Suprapubic skin (tissue), 4 donors: ENCODE data around the gene ATXN7. TPM values are rescaled to one million over a fixed set of nuclear protein-coding genes. Genes with fewer than 3 reads are reported as not detected.

Experiments
- DNase-seq, 2 donors: peaks; one replicate each; pipeline ENCODE4 v3.0.0-alpha.2; 2019; ENCODE audit warnings: low spot score in 2 of 2
- H3K27ac ChIP-seq: fragments of 200-600 bp; sonication (generic); one replicate; pipeline ENCODE4 v1.5.1; 2019
- H3K27me3 ChIP-seq: fragments of 200-600 bp; sonication (generic); one replicate; pipeline ENCODE4 v1.5.1; 2019
- H3K36me3 ChIP-seq: fragments of 200-600 bp; sonication (generic); one replicate; pipeline ENCODE4 v1.5.1; 2019
- H3K4me1 ChIP-seq: fragments of 200-600 bp; sonication (generic); one replicate; pipeline ENCODE4 v1.5.1; 2019
- H3K4me3 ChIP-seq: fragments of 200-600 bp; sonication (generic); one replicate; pipeline ENCODE4 v1.5.1; 2019; ENCODE audit warnings: mild to moderate bottlenecking
- H3K9me3 ChIP-seq: fragments of 200-600 bp; sonication (generic); one replicate; pipeline ENCODE4 v1.5.1; 2019
- CTCF ChIP-seq, 2 donors: fragments of 200-600 bp in 1 of 2; fragments of 450-650 bp in 1 of 2; sonication (generic) in 1 of 2; IDR thresholded peaks; one replicate each; pipeline ENCODE4 v1.5.1; 2016 to 2019; ENCODE audit warnings: antibody characterized with exemption in 2 of 2, mild to moderate bottlenecking in 1 of 2, moderate library complexity in 1 of 2
- EP300 ChIP-seq: sonication (generic); formaldehyde crosslinking; IDR thresholded peaks from one replicate; pipeline ENCODE4 v1.6.1; 2017; ENCODE audit warnings: antibody characterized with exemption
- POLR2A ChIP-seq, 2 donors: fragments of 450-650 bp; IDR thresholded peaks; one replicate each; pipeline ENCODE4 v1.6.1; 2017; ENCODE audit warnings: antibody characterized with exemption in 2 of 2, mild to moderate bottlenecking in 2 of 2, moderate library complexity in 2 of 2
- POLR2AphosphoS5 ChIP-seq, 3 donors: sonication (generic); formaldehyde crosslinking; IDR thresholded peaks; one replicate each; pipeline ENCODE4 v1.6.1; 2017; ENCODE audit warnings: antibody characterized with exemption in 3 of 3
- WGBS: methylation state at CpG from one replicate; pipeline ENCODE4 v1.1.5; 2018; 5-methylcytosine and 5-hydroxymethylcytosine counted together
- total RNA-seq, 4 donors: library from RNA; depleted of rRNA; stranded (reverse); fragments of >200 nt; gene quantifications; one replicate each; pipeline ENCODE4 v1.1.0, GENCODE V29; 2016

ATXN7 gene
- total RNA-seq, 4 donors from 2014 or later, result 22.9 to 101 (median 44.2) TPM

GRCh38 chr3:64003589-64003988 lies 139.9 kb downstream of the ATXN7 start:
- Histone ChIP-seq H3K4me3 (no peak overlapping the region), H3K4me1 (no peaks in the 10 kb centered on the region), H3K27me3 (no peaks in the 10 kb centered on the region), H3K27ac (no peak overlapping the region), H3K9me3 (no peaks in the 10 kb centered on the region), H3K36me3 (peaks cover 61% of the 10 kb centered on the region)
- DNase-seq, result no peak
- no peak for TF ChIP-seq CTCF (IDR thresholded peaks at IDR 0.05)
- no peak for TF ChIP-seq POLR2AphosphoS5 (IDR thresholded peaks at IDR 0.05)
- TF ChIP-seq EP300, result no peak
- TF ChIP-seq POLR2A (IDR thresholded peaks at IDR 0.05), result no peak
- 79% methylated on average over 2 of the region's 2 CpGs for whole genome bisulfite sequencing

DNA sequence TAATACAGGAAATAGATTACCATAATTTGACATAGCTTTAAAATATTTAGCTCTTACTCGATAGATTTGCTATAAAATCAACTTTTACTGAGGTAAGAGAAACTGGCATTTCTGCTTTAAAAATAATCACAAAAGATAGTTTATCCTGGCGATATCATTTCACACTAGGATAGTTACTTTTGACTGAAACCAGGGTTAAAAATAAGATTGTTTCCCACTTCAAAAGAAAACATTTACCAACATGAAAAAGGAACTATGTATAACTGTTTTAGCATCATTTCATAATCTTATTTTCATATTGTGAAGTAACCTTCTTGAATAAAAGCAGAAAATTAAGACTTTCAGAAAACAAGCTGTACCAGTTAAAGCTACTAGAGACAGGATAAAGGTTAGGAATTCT lies 144.3 kb downstream of the ATXN7 start:
- TF ChIP-seq POLR2AphosphoS5 (IDR thresholded peaks at IDR 0.05) (no peak), POLR2A (IDR thresholded peaks at IDR 0.05) (no peak), EP300 (no peak), CTCF (IDR thresholded peaks at IDR 0.05) (no peak)
- Histone ChIP-seq H3K36me3 (peaks cover 75% of the 10 kb centered on the region), H3K27me3 (no peaks in the 10 kb centered on the region), H3K4me3 (no peak overlapping the region), H3K9me3 (no peaks in the 10 kb centered on the region), H3K4me1 (no peaks in the 10 kb centered on the region), H3K27ac (no peak overlapping the region)
- no peak for DNase-seq
- 78% methylated on average over 2 of the region's 2 CpGs for WGBS

GRCh38 chr3:64008487-64009351 lies 145.1 kb downstream of the ATXN7 start:
- no peak for DNase-seq
- TF ChIP-seq POLR2AphosphoS5 (IDR thresholded peaks at IDR 0.05) (no peak), EP300 (no peak), CTCF (IDR thresholded peaks at IDR 0.05) (no peak), POLR2A (IDR thresholded peaks at IDR 0.05) (no peak)
- H3K4me3 ChIP-seq, result no peak overlapping the region
- 42% methylated on average over 7 of the region's 7 CpGs for WGBS
- H3K27me3 ChIP-seq, result no peaks in the 10 kb centered on the region
- H3K27ac ChIP-seq, result no peak overlapping the region
- H3K36me3 ChIP-seq, result peaks cover 82% of the 10 kb centered on the region
- H3K9me3 ChIP-seq, result no peaks in the 10 kb centered on the region
- H3K4me1 ChIP-seq, result no peaks in the 10 kb centered on the region

DNA sequence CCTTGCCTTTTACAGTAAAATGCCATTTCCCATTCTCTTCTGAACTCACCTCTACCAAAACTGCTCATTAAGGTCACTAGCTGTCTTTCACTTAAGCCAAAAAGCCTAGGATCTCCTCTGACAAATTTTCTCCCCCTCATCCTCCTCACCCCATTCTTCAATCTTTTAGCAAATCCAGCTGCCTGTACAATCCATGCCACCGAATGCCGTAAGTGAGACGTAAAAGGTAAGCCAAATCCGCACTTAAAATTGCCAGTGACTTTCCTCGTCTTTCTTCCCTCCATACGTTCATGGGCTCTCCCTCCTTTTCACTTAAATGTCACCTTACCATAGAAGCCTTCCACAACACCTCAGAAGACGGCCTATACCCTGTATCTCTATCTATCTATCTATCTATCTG lies 145.9 kb downstream of the ATXN7 start:
- H3K27ac ChIP-seq, result no peak overlapping the region
- H3K9me3 ChIP-seq, result no peaks in the 10 kb centered on the region
- no peak for TF ChIP-seq CTCF (IDR thresholded peaks at IDR 0.05)
- no peak for TF ChIP-seq POLR2A (IDR thresholded peaks at IDR 0.05)
- TF ChIP-seq POLR2AphosphoS5 (IDR thresholded peaks at IDR 0.05), result no peak
- TF ChIP-seq EP300, result no peak
- H3K4me1 ChIP-seq, result no peaks in the 10 kb centered on the region
- WGBS, result 79% methylated on average over 7 of the region's 7 CpGs
- H3K27me3 ChIP-seq, result no peaks in the 10 kb centered on the region
- H3K36me3 ChIP-seq, result peaks cover 90% of the 10 kb centered on the region
- DNase-seq, result no peak
- no peak overlapping the region for H3K4me3 ChIP-seq

GRCh38 chr3:64010199-64010598 lies 146.5 kb downstream of the ATXN7 start:
- H3K4me3 ChIP-seq, result no peak overlapping the region
- TF ChIP-seq EP300 (no peak), POLR2AphosphoS5 (IDR thresholded peaks at IDR 0.05) (no peak), CTCF (IDR thresholded peaks at IDR 0.05) (no peak), POLR2A (IDR thresholded peaks at IDR 0.05) (no peak)
- no peaks in the 10 kb centered on the region for H3K4me1 ChIP-seq
- WGBS, result 92% methylated on average over 5 of the region's 5 CpGs
- H3K36me3 ChIP-seq, result peaks cover 92% of the 10 kb centered on the region
- DNase-seq, result no peak
- no peaks in the 10 kb centered on the region for H3K27me3 ChIP-seq
- no peaks in the 10 kb centered on the region for H3K9me3 ChIP-seq
- no peak overlapping the region for H3K27ac ChIP-seq
